ENCODE measurements around the gene WDR7.

Gene WDR7

DNA sequence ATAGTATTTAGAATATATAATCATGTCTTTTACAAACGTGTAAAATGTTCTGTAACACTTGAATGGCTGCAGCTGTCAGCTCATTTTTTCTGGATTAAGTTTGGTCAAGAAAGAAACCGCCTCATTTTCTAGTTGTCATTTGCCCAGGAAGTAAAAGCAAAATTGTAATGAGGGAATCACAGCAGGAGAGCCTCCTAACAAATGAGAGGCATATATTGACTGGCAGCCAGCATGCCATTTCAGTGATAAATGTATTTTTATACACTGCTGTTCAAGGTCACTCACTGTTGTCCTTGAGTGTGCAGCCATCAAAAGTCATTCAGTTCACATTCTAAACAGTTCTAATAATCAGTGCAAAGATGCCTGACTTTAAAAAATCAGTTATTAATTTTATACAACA, 351.5 kb downstream of the WDR7 start:
- H3K27ac ChIP-seq = no peak overlapping the region
- TF ChIP-seq ZFX (IDR thresholded peaks at IDR 0.05; ENCODE audit: borderline replicate concordance) = no peak
- TF ChIP-seq, protein P1, sequence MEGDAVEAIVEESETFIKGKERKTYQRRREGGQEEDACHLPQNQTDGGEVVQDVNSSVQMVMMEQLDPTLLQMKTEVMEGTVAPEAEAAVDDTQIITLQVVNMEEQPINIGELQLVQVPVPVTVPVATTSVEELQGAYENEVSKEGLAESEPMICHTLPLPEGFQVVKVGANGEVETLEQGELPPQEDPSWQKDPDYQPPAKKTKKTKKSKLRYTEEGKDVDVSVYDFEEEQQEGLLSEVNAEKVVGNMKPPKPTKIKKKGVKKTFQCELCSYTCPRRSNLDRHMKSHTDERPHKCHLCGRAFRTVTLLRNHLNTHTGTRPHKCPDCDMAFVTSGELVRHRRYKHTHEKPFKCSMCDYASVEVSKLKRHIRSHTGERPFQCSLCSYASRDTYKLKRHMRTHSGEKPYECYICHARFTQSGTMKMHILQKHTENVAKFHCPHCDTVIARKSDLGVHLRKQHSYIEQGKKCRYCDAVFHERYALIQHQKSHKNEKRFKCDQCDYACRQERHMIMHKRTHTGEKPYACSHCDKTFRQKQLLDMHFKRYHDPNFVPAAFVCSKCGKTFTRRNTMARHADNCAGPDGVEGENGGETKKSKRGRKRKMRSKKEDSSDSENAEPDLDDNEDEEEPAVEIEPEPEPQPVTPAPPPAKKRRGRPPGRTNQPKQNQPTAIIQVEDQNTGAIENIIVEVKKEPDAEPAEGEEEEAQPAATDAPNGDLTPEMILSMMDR (IDR thresholded peaks at IDR 0.05) = no peak

DNA sequence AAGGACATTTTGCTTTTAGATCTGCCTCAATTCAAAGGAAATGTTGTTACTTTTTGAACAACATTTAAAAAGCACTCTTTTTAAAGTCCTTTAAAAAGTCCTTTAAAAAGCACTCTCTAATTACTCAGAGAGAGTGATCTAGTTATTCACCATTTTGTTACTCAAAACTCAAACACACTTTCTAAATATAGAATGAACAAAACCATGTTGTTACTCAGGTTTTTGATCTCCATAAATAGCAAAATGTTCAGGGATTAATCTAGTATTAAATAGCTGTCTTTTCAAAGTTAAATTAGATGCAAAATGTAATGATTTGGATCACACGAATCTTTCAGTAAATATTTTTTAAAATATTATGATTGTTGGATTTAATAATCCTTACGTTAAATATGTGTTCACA, 352.2 kb downstream of the WDR7 start:
- TF ChIP-seq, protein P1 (IDR thresholded peaks at IDR 0.05) = no peak
- no peak for TF ChIP-seq ZFX (IDR thresholded peaks at IDR 0.05; ENCODE audit: borderline replicate concordance)
- no peak overlapping the region for H3K27ac ChIP-seq

DNA sequence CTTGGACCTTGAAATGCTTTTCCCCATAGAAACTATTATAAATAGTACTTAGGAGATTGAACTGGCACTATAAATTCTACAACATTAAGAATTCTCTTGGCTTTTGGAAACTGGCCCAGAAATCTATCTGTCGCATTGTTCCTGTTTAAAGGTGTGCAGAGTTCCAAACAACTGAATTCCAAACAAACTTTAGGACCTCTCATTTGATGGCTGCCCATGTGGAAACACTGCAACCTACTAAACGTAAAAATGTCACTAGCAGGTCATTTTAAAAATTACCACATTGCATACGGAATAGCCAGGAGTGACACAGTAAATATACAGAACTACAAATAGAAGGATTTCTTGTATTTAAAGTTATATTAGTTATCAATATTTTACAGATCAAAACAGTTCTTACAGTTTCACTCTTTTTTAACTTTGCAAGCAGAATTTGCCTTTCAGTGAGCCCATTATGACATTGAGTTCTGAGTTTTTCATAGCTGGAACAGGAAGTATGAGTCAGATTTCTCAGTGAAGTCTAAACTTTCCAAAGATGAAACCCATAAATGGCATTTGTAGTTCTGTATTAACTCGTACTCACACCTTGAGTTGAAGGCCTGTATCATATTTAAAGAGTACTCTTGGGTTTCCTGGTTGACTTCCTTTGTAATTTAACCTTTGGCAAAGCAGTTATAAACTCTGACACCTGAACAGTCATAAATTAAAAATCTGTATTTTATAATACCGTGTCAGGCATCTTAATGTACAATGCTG, 353.4 kb downstream of the WDR7 start:
- no peak overlapping the region for H3K27ac ChIP-seq
- TF ChIP-seq, protein P1 (IDR thresholded peaks at IDR 0.05) = no peak

- no peak for TF ChIP-seq ZFX (IDR thresholded peaks at IDR 0.05; ENCODE audit: borderline replicate concordance)
- TF ChIP-seq, protein P1 (IDR thresholded peaks at IDR 0.05) = no peak
- H3K27ac ChIP-seq = no peak overlapping the region
Measured at GRCh38 chr18:57008001-57008686, 357.0 kb downstream of the WDR7 start.

GRCh38 chr18:57009844-57010243, 358.7 kb downstream of the WDR7 start:
- TF ChIP-seq, protein P1 (IDR thresholded peaks at IDR 0.05) = no peak
- TF ChIP-seq ZFX (IDR thresholded peaks at IDR 0.05; ENCODE audit: borderline replicate concordance) = no peak
- H3K27ac ChIP-seq = no peak overlapping the region

GRCh38 chr18:57014772-57015413, 363.7 kb downstream of the WDR7 start:
- TF ChIP-seq, protein P1 (IDR thresholded peaks at IDR 0.05) = no peak
- no peak for TF ChIP-seq ZFX (IDR thresholded peaks at IDR 0.05; ENCODE audit: borderline replicate concordance)

DNA sequence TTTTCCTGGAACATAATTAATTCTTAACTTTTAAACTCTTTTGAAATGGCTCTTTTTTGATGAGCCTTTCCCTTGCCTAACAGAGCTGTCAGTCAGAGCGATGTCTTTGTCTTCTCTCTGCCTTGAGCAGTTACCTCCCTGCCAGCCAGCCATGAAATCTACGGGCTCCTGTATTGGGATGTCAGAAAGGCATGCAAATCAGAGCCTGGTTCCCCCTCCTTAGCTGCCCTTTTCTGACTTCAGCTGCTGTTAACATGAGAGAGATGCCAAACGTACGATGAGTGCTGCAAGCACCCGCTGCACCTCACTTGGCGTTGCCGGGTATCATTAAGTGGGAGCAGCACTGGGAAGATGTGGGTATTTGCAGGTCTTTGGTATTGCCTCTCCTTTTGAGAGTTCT, 364.3 kb downstream of the WDR7 start:
- no peak for TF ChIP-seq ZFX (IDR thresholded peaks at IDR 0.05; ENCODE audit: borderline replicate concordance)
- TF ChIP-seq, protein P1 (IDR thresholded peaks at IDR 0.05) = no peak
- no peak overlapping the region for H3K27ac ChIP-seq

More at GRCh38 chr18:57014772-57015413, 363.7 kb downstream of the WDR7 start:
- H3K27ac ChIP-seq = no peak overlapping the region
